NT2/D1 (cell line): ENCODE measurements around the gene STK24.

ENCODE experiments used
- DNase-seq: peaks from one replicate; pipeline ENCODE4 v3.0.0-alpha.2; 2011; ENCODE audit warnings: low read depth, low spot score
- H3K27me3 ChIP-seq: 2 replicates; pipeline ENCODE4 v1.6.0; 2011; ENCODE audit warnings: mild to moderate bottlenecking; ENCODE audit not compliant: insufficient read length, insufficient read depth
- H3K36me3 ChIP-seq: 2 replicates; pipeline ENCODE4 v1.6.1; 2011; ENCODE audit warnings: mild to moderate bottlenecking, low read length, mixed read lengths; ENCODE audit not compliant: insufficient read depth, insufficient read length
- H3K4me1 ChIP-seq: 2 replicates; pipeline ENCODE4 v1.5.1; 2011; ENCODE audit not compliant: insufficient read depth, insufficient read length
- H3K4me3 ChIP-seq: 2 replicates; pipeline ENCODE4 v1.5.1; 2011; ENCODE audit warnings: low read depth; ENCODE audit not compliant: insufficient read length
- H3K9ac ChIP-seq: 2 replicates; pipeline ENCODE4 v1.6.0; 2011; ENCODE audit warnings: low read depth; ENCODE audit not compliant: insufficient read length
- H3K9me3 ChIP-seq: 2 replicates; pipeline ENCODE4 v1.5.1; 2011; ENCODE audit warnings: mild to moderate bottlenecking, low read length; ENCODE audit not compliant: insufficient read depth
- SUZ12 ChIP-seq: IDR thresholded peaks from 2 replicates; pipeline ENCODE4 v1.6.1; 2011; ENCODE audit not compliant: insufficient read length, insufficient read depth; ENCODE audit errors: extremely low read depth
- YY1 ChIP-seq: IDR thresholded peaks from 2 replicates; pipeline ENCODE4 v1.6.1; 2011; ENCODE audit not compliant: insufficient read length, insufficient read depth
- ZNF274 ChIP-seq: IDR thresholded peaks from 2 replicates; pipeline ENCODE4 v1.6.1; 2011; ENCODE audit warnings: mild to moderate bottlenecking, low read depth, low read length

The STK24 gene

DNA sequence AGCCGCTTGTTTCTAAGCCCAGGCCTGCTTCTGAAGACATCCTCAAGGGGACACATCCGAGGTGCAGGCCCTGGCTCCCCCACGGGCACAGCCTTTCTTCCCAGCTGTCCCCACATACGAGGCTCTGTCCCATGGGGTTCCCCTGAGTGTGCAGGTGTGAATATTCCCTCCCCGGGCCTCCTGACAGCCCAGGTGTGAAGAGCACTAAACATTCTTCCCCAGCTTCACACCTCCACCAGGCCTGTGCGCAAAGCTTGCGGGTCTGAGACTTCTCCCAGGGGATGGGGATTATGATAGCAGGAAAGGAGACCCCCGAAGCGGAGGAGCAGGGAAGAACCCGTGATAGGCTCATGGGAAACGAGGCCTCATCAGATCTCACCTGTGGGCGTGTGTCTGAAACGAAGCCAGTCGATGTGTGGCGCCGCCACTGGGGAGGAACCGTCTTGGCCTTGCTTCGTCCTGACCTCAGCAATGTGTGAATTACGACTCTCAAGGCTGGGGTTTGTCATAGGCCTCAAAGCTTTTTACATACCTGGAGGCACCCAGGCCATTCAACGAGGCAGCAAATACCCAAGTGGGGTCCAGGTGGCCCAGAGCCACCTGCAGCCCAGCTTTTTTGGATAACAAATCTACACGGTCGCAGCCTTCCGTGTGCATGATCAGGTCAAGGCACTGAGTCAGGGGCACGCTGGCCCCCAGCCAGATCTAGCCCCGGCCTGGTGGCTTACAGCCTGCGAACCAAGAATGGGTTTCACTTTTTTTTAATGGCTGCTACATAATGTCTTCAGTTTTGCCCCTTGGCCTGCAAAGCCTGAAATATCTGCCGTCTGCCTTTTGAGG, 134.3 kb downstream of the STK24 start:
- Histone ChIP-seq H3K27me3 (no peaks in the 10 kb centered on the region), H3K4me3 (no peak overlapping the region), H3K36me3 (peaks cover 42% of the 10 kb centered on the region), H3K9me3 (no peaks in the 10 kb centered on the region), H3K9ac (no peak overlapping the region), H3K4me1 (peaks cover 7% of the 10 kb centered on the region)
- no peak for DNase-seq
- TF ChIP-seq YY1 (no peak), SUZ12 (no peak), ZNF274 (no peak)

DNA sequence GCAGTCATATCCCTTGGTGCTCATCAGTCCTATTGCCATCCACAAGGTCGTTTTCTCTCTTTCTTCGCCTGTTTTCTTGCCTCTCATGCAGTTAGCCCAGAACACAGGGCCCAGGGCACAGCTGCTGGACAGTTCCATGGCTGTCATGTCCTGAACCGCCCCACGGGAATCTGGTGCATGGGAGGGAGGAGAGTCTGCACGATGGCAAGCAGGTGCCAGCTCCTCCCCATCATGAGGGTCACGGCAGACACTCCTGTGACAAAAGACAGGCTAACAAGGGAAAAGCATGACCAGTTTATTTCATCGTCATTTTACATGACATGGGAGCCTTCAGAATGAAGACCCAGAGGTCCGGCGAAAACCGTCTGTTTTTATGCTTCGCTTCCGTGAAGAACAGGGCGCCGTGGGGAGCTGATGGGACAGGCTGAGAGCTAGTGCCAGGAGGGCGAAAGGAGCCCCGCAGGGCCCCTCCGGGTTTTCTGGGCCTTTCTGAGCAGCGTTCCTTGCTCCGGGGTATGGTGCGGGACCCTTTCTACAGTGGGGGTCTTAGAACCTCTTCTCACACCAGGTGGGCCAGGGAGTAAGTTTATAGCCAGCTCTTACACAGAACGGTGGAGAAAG, 135.7 kb downstream of the STK24 start:
- Histone ChIP-seq H3K27me3 (no peaks in the 10 kb centered on the region), H3K9ac (no peak overlapping the region), H3K4me3 (no peak overlapping the region), H3K9me3 (no peaks in the 10 kb centered on the region), H3K4me1 (peaks cover 8% of the 10 kb centered on the region), H3K36me3 (peaks cover 42% of the 10 kb centered on the region)
- no peak for DNase-seq
- TF ChIP-seq ZNF274 = no peak
- TF ChIP-seq SUZ12 = no peak
- TF ChIP-seq YY1 = no peak

DNA sequence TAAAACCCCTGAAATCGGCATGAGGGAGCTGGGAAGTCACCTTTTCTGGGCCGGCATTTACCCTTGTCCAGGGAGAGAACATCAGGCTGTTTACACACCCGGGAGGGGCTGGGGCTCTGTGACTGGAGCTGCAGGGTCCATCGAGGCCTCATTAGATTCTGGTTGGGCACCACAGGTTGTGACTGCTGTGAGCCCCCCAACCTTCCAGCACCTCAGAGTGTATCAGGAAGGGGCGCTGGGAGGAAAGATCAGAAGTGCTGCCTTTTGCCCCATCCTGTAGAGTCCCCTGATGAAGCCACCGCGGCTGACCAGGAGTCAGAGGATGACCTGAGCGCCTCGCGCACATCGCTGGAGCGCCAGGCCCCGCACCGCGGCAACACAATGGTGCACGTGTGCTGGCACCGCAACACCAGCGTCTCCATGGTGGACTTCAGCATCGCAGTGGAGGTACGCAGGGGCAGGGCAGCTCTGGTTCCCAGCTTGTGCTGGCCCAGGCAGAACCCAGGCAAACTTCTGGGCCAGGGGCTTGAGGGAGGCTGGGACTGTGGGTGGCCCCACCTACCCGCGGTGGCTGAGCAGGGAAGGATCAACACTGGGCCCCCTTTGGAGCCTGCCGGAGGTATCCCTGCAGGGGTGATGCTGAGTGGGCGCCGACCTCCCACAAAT, 136.4 kb downstream of the STK24 start:
- Histone ChIP-seq H3K9ac (no peak overlapping the region), H3K27me3 (no peaks in the 10 kb centered on the region), H3K4me1 (peaks cover 5% of the 10 kb centered on the region), H3K36me3 (peaks cover 41% of the 10 kb centered on the region), H3K9me3 (no peaks in the 10 kb centered on the region), H3K4me3 (no peak overlapping the region)
- TF ChIP-seq SUZ12 (no peak), YY1 (no peak)
- no peak for DNase-seq

DNA sequence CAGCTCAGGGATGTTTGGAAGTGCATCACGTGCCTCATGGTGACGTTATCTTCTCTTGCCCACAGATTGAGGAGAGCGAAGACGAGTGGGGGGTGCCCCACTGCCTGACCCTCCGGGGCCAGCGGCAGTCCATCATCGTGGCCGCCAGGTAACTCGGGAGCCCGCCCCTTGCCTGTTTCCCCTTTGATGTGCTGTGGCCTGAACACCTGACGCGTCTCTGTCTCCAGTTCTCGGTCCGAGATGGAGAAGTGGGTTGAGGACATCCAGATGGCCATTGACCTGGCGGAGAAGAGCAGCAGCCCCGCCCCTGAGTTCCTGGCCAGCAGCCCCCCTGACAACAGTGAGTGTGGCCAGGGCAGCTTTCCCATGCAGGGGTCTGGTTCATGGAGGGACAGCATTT, 137.0 kb downstream of the STK24 start:
- H3K27me3 ChIP-seq = no peaks in the 10 kb centered on the region
- TF ChIP-seq ZNF274 (no peak), SUZ12 (no peak), YY1 (no peak)
- no peak overlapping the region for H3K9ac ChIP-seq
- DNase-seq = no peak
- H3K4me1 ChIP-seq = peaks cover 4% of the 10 kb centered on the region
- H3K36me3 ChIP-seq = peaks cover 44% of the 10 kb centered on the region
- no peak overlapping the region for H3K4me3 ChIP-seq
- H3K9me3 ChIP-seq = no peaks in the 10 kb centered on the region

DNA sequence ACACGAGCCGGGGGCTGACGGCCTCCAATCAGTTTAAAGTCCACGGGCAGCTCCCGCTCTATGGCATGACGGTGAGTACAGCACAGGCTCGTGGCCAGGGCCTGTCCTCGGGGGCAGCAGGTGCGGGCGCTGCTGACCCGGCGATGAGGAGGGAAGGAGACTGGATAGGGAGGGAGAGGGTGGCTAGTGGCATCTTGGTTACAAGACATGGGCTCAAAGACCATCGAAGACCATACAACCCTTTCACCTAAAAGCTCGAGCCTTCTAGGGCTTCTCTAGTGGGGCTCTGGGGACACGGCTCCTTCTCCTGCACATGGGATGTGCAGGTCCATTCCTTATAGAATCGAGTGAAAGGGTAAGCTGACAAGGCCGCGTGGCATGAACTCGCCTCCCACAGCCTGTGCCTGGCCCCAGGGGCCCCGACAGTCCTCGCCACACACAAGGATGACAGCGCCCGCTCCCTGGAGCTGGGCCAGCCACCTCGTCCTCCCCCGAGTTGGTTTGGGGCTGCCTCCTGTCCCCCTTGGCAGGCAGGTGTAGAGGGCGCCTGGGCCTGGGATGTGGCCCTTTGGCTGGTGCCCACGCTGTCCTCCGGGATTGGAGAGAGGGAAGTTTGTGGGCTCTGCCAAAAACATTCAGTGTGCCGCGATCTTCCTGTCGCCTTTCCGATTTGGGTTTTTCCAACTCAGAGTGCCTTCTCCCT, 137.6 kb downstream of the STK24 start:
- peaks cover 4% of the 10 kb centered on the region for H3K4me1 ChIP-seq
- H3K9ac ChIP-seq = no peak overlapping the region
- peaks cover 41% of the 10 kb centered on the region for H3K36me3 ChIP-seq

DNA sequence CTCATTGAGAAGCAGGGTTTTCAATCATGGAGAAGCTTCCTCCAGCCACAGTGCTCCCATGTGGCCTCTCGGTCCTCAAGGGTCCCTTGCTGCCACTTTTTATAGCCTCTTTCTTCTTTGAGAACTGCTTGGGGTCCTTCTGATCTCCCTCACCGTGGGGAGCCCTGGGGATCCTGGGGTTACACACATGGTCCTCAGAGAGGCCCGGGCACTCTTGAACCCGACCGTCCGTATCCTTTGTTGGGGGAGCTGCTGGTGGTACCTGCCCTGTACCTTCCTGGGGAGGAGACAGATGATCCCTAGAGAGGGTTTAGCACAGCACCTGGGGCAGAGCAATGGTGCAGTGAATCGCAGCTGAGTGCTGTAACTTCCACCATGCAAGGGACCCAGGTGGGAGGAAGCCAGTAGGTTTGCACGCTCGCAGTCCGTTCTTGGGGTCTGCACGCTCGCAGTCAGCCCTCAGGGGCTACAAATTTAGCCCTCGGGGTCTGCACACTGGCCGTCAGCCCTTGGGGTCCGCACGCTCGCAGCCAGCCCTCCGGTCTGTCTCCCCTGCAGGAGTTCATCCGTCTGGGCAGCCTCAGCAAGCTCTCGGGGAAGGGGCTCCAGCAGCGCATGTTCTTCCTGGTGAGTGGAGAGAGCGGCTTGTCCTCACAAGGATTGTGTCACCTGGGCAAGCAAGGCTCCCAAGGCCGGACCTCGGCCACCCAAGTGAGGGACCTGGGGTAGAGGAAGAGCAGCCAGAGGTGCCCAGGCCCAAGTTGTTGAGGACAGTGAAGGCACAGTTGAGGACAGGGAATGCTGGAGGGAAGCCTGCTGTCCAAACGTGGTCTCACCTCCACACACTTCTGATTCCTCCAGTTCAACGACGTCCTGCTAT, 138.4 kb downstream of the STK24 start:
- no peak overlapping the region for H3K9ac ChIP-seq
- TF ChIP-seq SUZ12 = no peak
- TF ChIP-seq YY1 = no peak
- TF ChIP-seq ZNF274 = no peak
- H3K9me3 ChIP-seq = no peaks in the 10 kb centered on the region
- H3K36me3 ChIP-seq = peaks cover 37% of the 10 kb centered on the region
- DNase-seq = no peak
- no peak overlapping the region for H3K4me3 ChIP-seq
- peaks cover 4% of the 10 kb centered on the region for H3K4me1 ChIP-seq
- H3K27me3 ChIP-seq = no peaks in the 10 kb centered on the region

More for the DNA sequence above, 137.6 kb downstream of the STK24 start:
- no peaks in the 10 kb centered on the region for H3K27me3 ChIP-seq
- H3K4me3 ChIP-seq = no peak overlapping the region
- no peaks in the 10 kb centered on the region for H3K9me3 ChIP-seq
- no peak for DNase-seq
- TF ChIP-seq SUZ12 = no peak
- TF ChIP-seq ZNF274 = no peak
- TF ChIP-seq YY1 = no peak
